Skin of body (tissue), 2 donors: ENCODE results near the gene NUDT9. TPM values are rescaled to one million over a fixed set of nuclear protein-coding genes. Genes with fewer than 3 reads are reported as not detected.
A peak's percentile ranks its signal among the peaks of the same experiment; 100 is the strongest.
"Not testable (repeated sequence)": the region's sequence is repeated elsewhere in the genome, so short reads cannot be mapped to it uniquely, and the experiment has no call there.

Experiments used
- DNase-seq: peaks from one replicate; lab custom pipeline; 2025; lab: John Stamatoyannopoulos, UW
- total RNA-seq: library from RNA; depleted of rRNA; stranded (reverse); fragments of >200 nt; gene quantifications from one replicate; pipeline ENCODE4 v1.2.3, GENCODE V29; 2014

NUDT9 gene
- total RNA-seq, 1 donor from 2014 or later: 15.7 TPM

- DNase-seq: no peak
Measured at GRCh38 chr4:87458913-87459312, 36.5 kb downstream of the NUDT9 start.

GRCh38 chr4:87461281-87461700 lies 38.9 kb downstream of the NUDT9 start:
- no peak for DNase-seq

GRCh38 chr4:87462102-87462501 lies 39.7 kb downstream of the NUDT9 start:
- no peak for DNase-seq

GRCh38 chr4:87465739-87466366 lies 43.5 kb downstream of the NUDT9 start:
- DNase-seq: peak; percentile 13

- no peak for DNase-seq
Measured at GRCh38 chr4:87469390-87469789, 47.0 kb downstream of the NUDT9 start.

GRCh38 chr4:87476934-87477333 lies 54.6 kb downstream of the NUDT9 start:
- no peak for DNase-seq

GRCh38 chr4:87478732-87479250 lies 56.4 kb downstream of the NUDT9 start:
- DNase-seq: no peak

- no peak for DNase-seq
Measured at GRCh38 chr4:87481377-87481776, 59.0 kb downstream of the NUDT9 start.

- not testable (repeated sequence) for DNase-seq
Measured at GRCh38 chr4:87483247-87483646, 60.9 kb downstream of the NUDT9 start.

- not testable (repeated sequence) for DNase-seq
Measured at GRCh38 chr4:87488666-87489065, 66.3 kb downstream of the NUDT9 start.

GRCh38 chr4:87489678-87490077 lies 67.3 kb downstream of the NUDT9 start:
- DNase-seq: no peak

GRCh38 chr4:87490664-87491369 lies 68.4 kb downstream of the NUDT9 start:
- no peak for DNase-seq

- no peak for DNase-seq
Measured at GRCh38 chr4:87491436-87491835, 69.1 kb downstream of the NUDT9 start.

- not testable (repeated sequence) for DNase-seq
Measured at GRCh38 chr4:87491851-87492250, 69.5 kb downstream of the NUDT9 start.

- DNase-seq: no peak
Measured at GRCh38 chr4:87493115-87493514, 70.7 kb downstream of the NUDT9 start.

- no peak for DNase-seq
Measured at GRCh38 chr4:87497159-87497558, 74.8 kb downstream of the NUDT9 start.

- DNase-seq: no peak
Measured at GRCh38 chr4:87497578-87497977, 75.2 kb downstream of the NUDT9 start.

- DNase-seq: peak; percentile 71
Measured at GRCh38 chr4:87498446-87498900, 76.1 kb downstream of the NUDT9 start.

- no peak for DNase-seq
Measured at GRCh38 chr4:87499403-87500091, 77.2 kb downstream of the NUDT9 start.

- DNase-seq: no peak
Measured at GRCh38 chr4:87500092-87500462, 77.7 kb downstream of the NUDT9 start.

- DNase-seq: peak; percentile 12
Measured at GRCh38 chr4:87502580-87503238, 80.3 kb downstream of the NUDT9 start.

- DNase-seq: no peak
Measured at GRCh38 chr4:87505862-87506261, 83.5 kb downstream of the NUDT9 start.
